HUES48 (cell line): ENCODE data around the gene PYGO1.

ENCODE experiments used
- H3K27ac ChIP-seq: one replicate; pipeline ENCODE4 v1.7.0; 2013; ENCODE audit warnings: low read depth, low read length, inconsistent platforms
- H3K27me3 ChIP-seq: 2 replicates; pipeline ENCODE4 v1.6.1; 2013; ENCODE audit warnings: mild to moderate bottlenecking, low read length; ENCODE audit not compliant: control insufficient read depth, insufficient read depth
- H3K36me3 ChIP-seq: 2 replicates; pipeline ENCODE4 v1.6.1; 2013; ENCODE audit warnings: low read length; ENCODE audit not compliant: control insufficient read depth, insufficient read depth
- H3K4me1 ChIP-seq: 2 replicates; pipeline ENCODE4 v1.6.1; 2013; ENCODE audit warnings: mild to moderate bottlenecking, low read length; ENCODE audit not compliant: control insufficient read depth, insufficient read depth
- H3K4me3 ChIP-seq: 2 replicates; pipeline ENCODE4 v1.5.1; 2013; ENCODE audit warnings: mild to moderate bottlenecking, low read depth, low read length
- H3K9ac ChIP-seq: 2 replicates; pipeline ENCODE4 v1.6.1; 2013; ENCODE audit warnings: mild to moderate bottlenecking, low read depth, low read length, moderate library complexity
- H3K9me3 ChIP-seq: 2 replicates; pipeline ENCODE4 v1.6.1; 2013; ENCODE audit warnings: low read length; ENCODE audit not compliant: control insufficient read depth, insufficient read depth

PYGO1 gene

DNA sequence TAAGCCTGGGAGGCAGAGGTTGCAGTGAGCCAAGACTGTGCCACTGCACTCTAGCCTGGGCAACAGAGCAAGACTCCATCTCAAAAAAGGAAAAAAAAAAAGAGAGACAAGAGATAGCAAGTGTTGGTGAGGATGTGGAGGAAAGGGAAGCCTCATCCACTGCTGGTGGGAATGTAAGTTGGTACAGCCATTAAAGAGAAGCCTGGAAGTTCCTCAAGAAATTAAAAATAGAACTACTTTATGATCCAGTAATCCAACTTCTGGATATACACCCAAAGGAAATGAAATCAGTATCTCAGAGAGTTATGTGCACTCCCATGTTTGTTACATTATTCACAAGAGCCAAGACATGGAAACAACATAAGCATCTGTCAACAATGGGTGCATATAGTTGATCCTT lies 14.9 kb downstream of the PYGO1 start:
- Histone ChIP-seq H3K4me1 (no peaks in the 10 kb centered on the region), H3K27me3 (no peaks in the 10 kb centered on the region), H3K4me3 (no peak overlapping the region), H3K36me3 (no peaks in the 10 kb centered on the region), H3K9ac (no peak overlapping the region), H3K9me3 (peaks cover 8% of the 10 kb centered on the region), H3K27ac (no peak overlapping the region)

DNA sequence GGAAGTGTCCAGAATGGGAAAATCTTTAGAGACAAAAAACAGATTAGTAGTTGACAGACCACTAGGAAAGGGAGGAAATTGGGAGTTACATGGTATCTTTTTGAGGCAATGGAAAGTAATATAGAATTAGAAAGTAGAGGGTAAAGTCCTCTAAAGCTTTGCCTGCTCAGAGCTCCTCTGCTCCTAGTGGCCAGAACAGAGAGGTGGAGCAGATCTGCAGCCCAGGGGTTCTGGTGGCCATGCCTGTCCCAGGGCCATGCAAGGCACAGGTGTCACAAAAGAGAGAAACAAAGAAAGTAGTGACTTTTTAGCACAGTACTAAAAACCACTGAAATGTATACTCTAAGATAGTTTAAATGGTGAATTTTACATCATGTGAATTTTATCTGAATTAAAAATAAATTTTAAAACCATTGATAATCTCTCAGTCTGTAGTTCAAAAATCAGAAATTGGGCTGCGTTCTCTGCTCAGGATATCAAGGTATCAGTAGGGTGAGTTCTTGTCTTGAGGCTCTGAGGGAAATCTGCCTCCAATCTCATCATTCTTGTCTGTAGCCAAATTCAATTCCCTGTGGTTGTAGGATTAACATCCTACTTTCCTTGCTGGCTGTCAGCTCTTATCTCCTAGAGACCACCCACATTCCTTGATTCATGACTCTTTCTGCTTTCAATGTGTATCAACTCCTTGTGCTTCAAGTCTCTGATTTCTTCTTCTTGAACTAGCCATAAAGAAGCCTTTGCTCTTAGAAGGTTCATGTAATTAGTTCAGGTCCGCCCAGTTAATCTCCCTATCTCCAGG lies 23.6 kb downstream of the PYGO1 start:
- Histone ChIP-seq H3K4me1 (no peaks in the 10 kb centered on the region), H3K27me3 (no peaks in the 10 kb centered on the region), H3K9ac (no peak overlapping the region), H3K4me3 (no peak overlapping the region), H3K36me3 (no peaks in the 10 kb centered on the region), H3K27ac (no peak overlapping the region), H3K9me3 (no peaks in the 10 kb centered on the region)

DNA sequence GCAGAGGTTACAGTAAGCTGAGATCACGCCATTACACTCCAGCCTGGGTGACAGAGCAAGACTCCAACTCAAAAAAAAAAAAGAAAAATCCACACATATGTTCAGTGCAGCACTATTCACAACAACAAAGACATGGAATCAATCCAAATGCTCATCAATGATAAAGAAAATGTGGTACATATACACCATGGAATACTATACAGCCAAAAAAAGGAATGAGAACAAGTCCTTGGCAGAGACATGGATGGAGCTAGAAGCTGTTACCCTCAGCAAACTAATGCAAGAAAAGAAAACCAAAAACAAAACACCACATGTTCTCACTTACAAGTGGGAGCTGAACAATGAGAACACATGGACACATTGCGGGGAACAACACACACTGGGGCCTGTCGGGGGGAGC lies 25.5 kb downstream of the PYGO1 start:
- Histone ChIP-seq H3K9me3 (no peaks in the 10 kb centered on the region), H3K4me1 (no peaks in the 10 kb centered on the region), H3K36me3 (no peaks in the 10 kb centered on the region), H3K27ac (no peak overlapping the region), H3K9ac (no peak overlapping the region), H3K4me3 (no peak overlapping the region), H3K27me3 (no peaks in the 10 kb centered on the region)

DNA sequence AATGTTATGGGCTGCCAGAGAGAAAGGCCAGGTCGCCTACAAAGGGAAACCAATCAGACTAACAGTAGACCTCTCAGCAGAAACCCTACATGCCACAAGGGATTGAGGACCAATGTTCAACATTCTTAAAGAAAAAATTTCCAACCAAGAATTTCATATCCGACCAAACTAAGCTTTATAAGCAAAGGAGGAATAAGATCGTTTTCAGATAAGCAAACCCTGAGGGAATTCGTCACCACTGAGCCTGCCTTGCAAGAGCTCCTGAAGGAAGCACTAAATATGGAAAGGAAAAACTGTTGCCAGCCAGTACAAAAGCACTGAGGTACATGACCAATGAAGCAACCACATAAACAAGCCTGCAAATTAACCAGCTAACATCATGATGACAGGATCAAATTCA lies 33.1 kb downstream of the PYGO1 start:
- H3K27ac ChIP-seq: no peak overlapping the region
- H3K4me1 ChIP-seq: 0 out of 2 replicates have a peak, but pooled peaks cover 5% of the 10 kb centered on the region
- H3K36me3 ChIP-seq: no peaks in the 10 kb centered on the region
- H3K27me3 ChIP-seq: no peaks in the 10 kb centered on the region
- H3K4me3 ChIP-seq: no peak overlapping the region
- H3K9ac ChIP-seq: no peak overlapping the region
- H3K9me3 ChIP-seq: peaks cover 7% of the 10 kb centered on the region

DNA sequence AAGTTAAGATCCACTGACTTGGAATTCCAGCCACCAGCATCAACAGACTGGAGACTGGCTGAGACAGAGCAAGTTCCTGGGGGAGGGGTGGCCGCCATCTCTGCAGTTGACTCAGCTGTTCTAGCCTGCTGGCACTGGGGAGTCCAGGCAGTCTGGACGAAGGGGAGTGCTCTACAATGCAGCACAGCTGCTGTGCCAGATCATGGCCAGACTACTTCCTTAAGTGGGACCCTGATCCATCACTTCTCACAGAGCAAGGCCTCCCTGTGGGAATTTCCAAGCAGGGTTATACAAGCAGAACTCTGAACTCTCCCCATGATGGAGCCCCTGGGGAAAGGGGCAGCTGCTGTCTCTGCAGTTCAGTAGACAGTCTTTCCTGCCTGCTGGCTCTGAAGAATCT lies 35.2 kb downstream of the PYGO1 start:
- no peak overlapping the region for H3K4me3 ChIP-seq
- H3K27me3 ChIP-seq: no peaks in the 10 kb centered on the region
- H3K27ac ChIP-seq: no peak overlapping the region
- H3K9me3 ChIP-seq: peaks cover 7% of the 10 kb centered on the region
- 0 out of 2 replicates have a peak, but pooled peaks cover 5% of the 10 kb centered on the region for H3K4me1 ChIP-seq
- H3K36me3 ChIP-seq: no peaks in the 10 kb centered on the region
- H3K9ac ChIP-seq: no peak overlapping the region

DNA sequence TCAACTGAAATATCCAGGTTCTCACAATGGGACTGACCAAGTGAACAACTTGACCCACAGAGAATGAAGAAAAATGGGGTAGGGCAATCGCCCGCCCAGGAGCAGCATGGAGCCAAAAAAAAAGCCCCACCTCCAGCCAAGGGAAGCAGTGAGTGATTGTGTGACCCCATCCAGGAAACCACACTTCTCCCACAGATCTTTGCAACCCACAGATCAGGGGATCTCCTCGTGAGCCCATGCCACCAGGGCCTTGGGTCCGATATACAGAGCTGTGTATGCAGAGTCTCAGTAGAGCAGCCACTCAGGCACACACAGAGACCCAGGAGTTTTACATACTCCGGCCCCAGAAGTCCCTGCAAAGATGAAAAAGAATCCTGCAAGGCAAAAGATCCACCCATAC lies 35.7 kb downstream of the PYGO1 start:
- Histone ChIP-seq H3K36me3 (no peaks in the 10 kb centered on the region), H3K27me3 (no peaks in the 10 kb centered on the region), H3K27ac (no peak overlapping the region), H3K9ac (no peak overlapping the region), H3K4me3 (no peak overlapping the region), H3K4me1 (0 out of 2 replicates have a peak, but pooled peaks cover 5% of the 10 kb centered on the region), H3K9me3 (peaks cover 7% of the 10 kb centered on the region)

DNA sequence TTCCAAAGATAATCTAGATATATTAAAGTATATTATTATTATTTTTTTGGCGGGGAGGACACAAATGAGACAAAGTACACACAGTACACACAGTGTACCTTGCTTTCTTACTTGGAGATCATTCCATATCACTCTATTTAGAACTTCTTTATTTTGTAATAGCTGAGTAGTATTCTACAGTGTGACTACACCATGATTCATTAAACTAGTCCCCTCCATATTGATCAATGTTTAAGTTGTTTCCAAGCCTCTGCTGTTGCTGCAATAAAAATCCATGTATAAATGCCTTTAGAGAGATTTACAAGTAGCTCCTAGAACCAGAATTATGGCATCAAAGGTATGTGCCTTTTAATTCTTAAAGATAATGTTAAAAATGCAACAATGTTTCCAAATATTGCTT lies 38.8 kb downstream of the PYGO1 start:
- H3K4me1 ChIP-seq: 0 out of 2 replicates have a peak, but pooled peaks cover 5% of the 10 kb centered on the region
- H3K36me3 ChIP-seq: no peaks in the 10 kb centered on the region
- no peak overlapping the region for H3K27ac ChIP-seq
- no peak overlapping the region for H3K9ac ChIP-seq
- H3K4me3 ChIP-seq: no peak overlapping the region
- H3K9me3 ChIP-seq: no peaks in the 10 kb centered on the region
- no peaks in the 10 kb centered on the region for H3K27me3 ChIP-seq

DNA sequence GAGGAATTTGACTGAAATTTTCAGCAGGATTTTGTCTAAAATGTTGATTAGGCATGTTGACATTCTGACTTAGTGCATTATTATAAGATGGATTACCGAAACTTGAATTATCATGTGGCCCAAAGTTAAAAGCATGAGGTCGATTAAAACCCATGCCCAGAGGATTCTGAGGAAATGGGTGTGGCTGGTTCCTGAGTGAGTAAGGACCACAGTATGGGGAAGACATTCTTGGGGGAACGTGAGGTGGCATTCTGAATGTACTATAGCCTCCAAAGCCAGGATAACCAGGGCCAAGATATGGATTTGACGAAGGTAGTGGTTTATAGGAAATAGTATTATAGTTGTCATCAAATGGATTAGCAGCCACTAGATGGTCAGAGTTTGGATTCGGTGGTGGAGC lies 41.4 kb downstream of the PYGO1 start:
- H3K4me1 ChIP-seq: no peaks in the 10 kb centered on the region
- no peak overlapping the region for H3K27ac ChIP-seq
- no peak overlapping the region for H3K9ac ChIP-seq
- no peaks in the 10 kb centered on the region for H3K27me3 ChIP-seq
- no peaks in the 10 kb centered on the region for H3K36me3 ChIP-seq
- no peak overlapping the region for H3K4me3 ChIP-seq
- no peaks in the 10 kb centered on the region for H3K9me3 ChIP-seq

DNA sequence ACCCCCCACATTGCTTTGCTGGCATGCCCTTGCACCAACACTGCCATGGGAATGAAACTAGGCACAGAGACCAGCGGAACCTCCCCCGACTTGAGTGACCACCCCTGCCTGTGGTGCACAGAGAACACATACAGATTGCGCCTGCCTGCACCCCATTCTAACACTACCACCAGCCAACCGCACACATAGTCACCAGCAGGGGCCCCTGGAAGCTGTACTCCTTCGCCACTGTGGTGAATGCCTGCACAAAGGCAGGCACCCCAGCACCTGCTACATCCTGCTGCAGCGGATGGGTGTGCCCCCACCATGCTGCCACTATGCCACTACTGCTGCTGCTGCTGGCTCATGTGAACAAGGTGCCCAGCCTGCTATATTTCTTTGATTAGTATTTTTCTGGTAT lies 52.7 kb downstream of the PYGO1 start:
- Histone ChIP-seq H3K36me3 (no peaks in the 10 kb centered on the region), H3K9ac (no peak overlapping the region), H3K9me3 (no peaks in the 10 kb centered on the region), H3K4me3 (no peak overlapping the region), H3K27me3 (no peaks in the 10 kb centered on the region), H3K27ac (no peak overlapping the region), H3K4me1 (no peaks in the 10 kb centered on the region)

DNA sequence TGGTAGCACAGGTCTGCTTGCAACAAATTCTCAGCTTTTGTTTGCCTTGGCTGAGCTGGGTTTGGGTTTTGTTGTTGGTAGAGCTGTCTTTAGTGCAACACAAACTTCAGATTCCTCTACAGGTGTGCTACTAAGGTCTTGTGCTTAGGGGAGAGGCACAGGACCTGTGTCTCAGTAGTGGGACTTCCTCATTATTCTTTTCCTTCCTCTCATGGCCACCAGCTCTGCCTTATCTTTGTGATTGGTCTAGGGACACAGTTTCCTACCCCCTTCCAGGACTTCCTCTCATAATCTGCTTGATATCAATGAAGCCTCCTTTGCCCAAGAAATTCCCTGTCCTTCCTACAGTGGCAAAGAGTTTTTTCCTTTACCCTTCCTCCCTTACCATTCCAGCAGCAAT lies 55.2 kb downstream of the PYGO1 start:
- no peaks in the 10 kb centered on the region for H3K9me3 ChIP-seq
- H3K27ac ChIP-seq: no peak overlapping the region
- no peaks in the 10 kb centered on the region for H3K4me1 ChIP-seq
- no peaks in the 10 kb centered on the region for H3K36me3 ChIP-seq
- H3K4me3 ChIP-seq: no peak overlapping the region
- no peak overlapping the region for H3K9ac ChIP-seq
- H3K27me3 ChIP-seq: no peaks in the 10 kb centered on the region

DNA sequence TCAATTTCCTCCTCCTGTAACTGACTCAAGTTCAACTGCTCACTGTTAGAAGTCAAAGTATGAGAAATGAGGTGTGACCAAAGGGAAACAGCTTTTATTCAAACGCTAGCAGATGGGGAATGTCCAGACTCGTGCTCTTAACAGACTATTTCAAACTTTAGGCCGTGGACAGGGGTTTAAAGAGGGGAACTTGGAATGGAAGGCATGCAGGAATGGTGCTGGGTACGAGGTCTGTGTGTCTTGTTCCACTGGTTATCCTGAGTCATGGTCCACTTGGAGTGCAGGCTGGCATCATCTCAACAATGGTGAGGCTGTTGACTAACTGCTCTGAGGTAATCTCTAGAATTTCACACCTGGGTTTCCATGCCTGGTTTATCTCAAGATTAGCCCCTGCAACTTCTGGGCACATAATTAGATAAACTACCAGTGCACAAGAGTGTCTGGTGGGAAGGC lies 57.3 kb downstream of the PYGO1 start:
- no peak overlapping the region for H3K4me3 ChIP-seq
- H3K4me1 ChIP-seq: no peaks in the 10 kb centered on the region
- no peaks in the 10 kb centered on the region for H3K9me3 ChIP-seq
- H3K36me3 ChIP-seq: no peaks in the 10 kb centered on the region
- H3K27ac ChIP-seq: no peak overlapping the region
- H3K27me3 ChIP-seq: peaks cover 8% of the 10 kb centered on the region
- no peak overlapping the region for H3K9ac ChIP-seq
